T47D (cell line): Measurements from ENCODE around the gene DCDC2C.

Experiments
- DNase-seq, 2 experiments: peaks; one replicate each; pipeline versions ENCODE4 v3.0.0 to v3.0.0-alpha.2; 2011 to 2012; ENCODE audit warnings: low read depth in 1 of 2, low spot score in 1 of 2
- JUND ChIP-seq: IDR thresholded peaks from 2 replicates; pipeline ENCODE4 v1.6.1; 2012; ENCODE audit warnings: low read depth
- in situ Hi-C: cut with HindIII; loops from 2 replicates; pipeline ENCODE4 v1.10.0; 2016; ENCODE audit warnings: low sequenced_read_pairs, low pct_unique_long_range_greater_than_20kb

Gene DCDC2C

GRCh38 chr2:3664925-3665324 lies 38.5 kb upstream of the DCDC2C start:
- peak in 1 of 2 experiments; percentile 30 for DNase-seq
- no peak for TF ChIP-seq JUND
- in situ Hi-C loops = no loop called here

GRCh38 chr2:3665886-3666612 lies 37.3 kb upstream of the DCDC2C start:
- no peak for TF ChIP-seq JUND
- DNase-seq = no peak
- in situ Hi-C loops = no loop called here

- in situ Hi-C loops = no loop called here
- no peak for DNase-seq
- TF ChIP-seq JUND = no peak
Observed at GRCh38 chr2:3666613-3666975, 36.8 kb upstream of the DCDC2C start.

GRCh38 chr2:3667151-3667631 lies 36.2 kb upstream of the DCDC2C start:
- no peak for TF ChIP-seq JUND
- in situ Hi-C loops = no loop called here
- no peak for DNase-seq

- no peak for TF ChIP-seq JUND
- in situ Hi-C loops = no loop called here
- DNase-seq = no peak
Observed at GRCh38 chr2:3669656-3670055, 33.7 kb upstream of the DCDC2C start.

GRCh38 chr2:3670376-3670775 lies 33.0 kb upstream of the DCDC2C start:
- in situ Hi-C loops = no loop called here
- DNase-seq = no peak
- no peak for TF ChIP-seq JUND

GRCh38 chr2:3670941-3671340 lies 32.4 kb upstream of the DCDC2C start:
- no peak for TF ChIP-seq JUND
- in situ Hi-C loops = no loop called here
- no peak for DNase-seq

- in situ Hi-C loops = no loop called here
- TF ChIP-seq JUND = no peak
Observed at GRCh38 chr2:3672861-3673678, 30.3 kb upstream of the DCDC2C start.

GRCh38 chr2:3674066-3674845 lies 29.1 kb upstream of the DCDC2C start:
- in situ Hi-C loops = no loop called here
- TF ChIP-seq JUND = no peak
- no peak for DNase-seq

More at GRCh38 chr2:3672861-3673678, 30.3 kb upstream of the DCDC2C start:
- no peak for DNase-seq

- DNase-seq = no peak
- in situ Hi-C loops = no loop called here
- no peak for TF ChIP-seq JUND
Observed at GRCh38 chr2:3675687-3676086, 27.7 kb upstream of the DCDC2C start.

GRCh38 chr2:3677436-3677835 lies 25.9 kb upstream of the DCDC2C start:
- TF ChIP-seq JUND = no peak
- no peak for DNase-seq
- in situ Hi-C loops = no loop called here

- in situ Hi-C loops = no loop called here
- TF ChIP-seq JUND = no peak
Observed at GRCh38 chr2:3678212-3678611, 25.2 kb upstream of the DCDC2C start.

More at GRCh38 chr2:3678212-3678611, 25.2 kb upstream of the DCDC2C start:
- DNase-seq = no peak
